Neuronal stem cell (in vitro differentiated cells): ENCODE data around the gene PHAF1.
A peak's percentile ranks its signal among the peaks of the same experiment; 100 is the strongest.

Source experiments
- DNase-seq: peaks from one replicate; pipeline ENCODE4 v3.0.0-alpha.2; 2013; ENCODE audit warnings: low spot score
- H2AFZ ChIP-seq: one replicate; pipeline ENCODE4 v1.6.1; 2013; ENCODE audit warnings: mild to moderate bottlenecking, low read length, inconsistent platforms
- H2AK5ac ChIP-seq: 2 replicates; pipeline ENCODE4 v1.6.1; 2013; ENCODE audit warnings: low read depth, mild to moderate bottlenecking, inconsistent platforms, low read length, moderate library complexity, mixed read lengths
- H2BK120ac ChIP-seq: 2 replicates; pipeline ENCODE4 v1.6.1; 2013; ENCODE audit warnings: low read depth, mild to moderate bottlenecking, inconsistent platforms, low read length, moderate library complexity, mixed read lengths
- H2BK12ac ChIP-seq: one replicate; pipeline ENCODE4 v1.6.1; 2013; ENCODE audit warnings: low read length, inconsistent platforms
- H2BK15ac ChIP-seq: 2 replicates; pipeline ENCODE4 v1.6.1; 2013; ENCODE audit warnings: mild to moderate bottlenecking, low read length, inconsistent platforms, mixed read lengths
- H2BK5ac ChIP-seq: one replicate; pipeline ENCODE4 v1.6.1; 2013; ENCODE audit warnings: inconsistent platforms, mild to moderate bottlenecking, low read length, moderate library complexity
- H3K14ac ChIP-seq: one replicate; pipeline ENCODE4 v1.6.1; 2013; ENCODE audit warnings: low read length, inconsistent platforms
- H3K18ac ChIP-seq: 2 replicates; pipeline ENCODE4 v1.6.1; 2013; ENCODE audit warnings: low read length, inconsistent platforms
- H3K23ac ChIP-seq: 2 replicates; pipeline ENCODE4 v1.6.1; 2013; ENCODE audit warnings: low read depth, mild to moderate bottlenecking, mixed read lengths, low read length, inconsistent platforms; ENCODE audit not compliant: poor library complexity
- H3K27ac ChIP-seq: replicated peaks from 3 replicates; pipeline ENCODE4 v1.5.1; 2013; ENCODE audit warnings: low read length, inconsistent platforms
- H3K27me3 ChIP-seq, 3 experiments: 2 replicates each; pipeline ENCODE4 v1.6.1; 2013; ENCODE audit warnings: low read length in 3 of 3, mild to moderate bottlenecking in 2 of 3, inconsistent platforms in 1 of 3, low read depth in 1 of 3, mixed read lengths in 1 of 3, moderate library complexity in 1 of 3; ENCODE audit not compliant: control insufficient read depth in 3 of 3, insufficient read depth in 3 of 3
- H3K36me3 ChIP-seq, 2 donors: replicated peaks in 1 of 2; 2 replicates each; pipeline ENCODE4 v1.6.1; 2013; ENCODE audit warnings: low read length in 2 of 2; ENCODE audit not compliant: control insufficient read depth in 2 of 2, insufficient read depth in 2 of 2
- H3K4ac ChIP-seq: 2 replicates; pipeline ENCODE4 v1.6.1; 2013; ENCODE audit warnings: inconsistent platforms, mild to moderate bottlenecking, low read length, moderate library complexity
- H3K4me1 ChIP-seq, 2 donors: 1 replicate in 1 of 2; 2 replicates in 1 of 2; pipeline ENCODE4 v1.6.1; 2013; ENCODE audit warnings: low read length in 2 of 2, low read depth in 1 of 2; ENCODE audit not compliant: control insufficient read depth in 2 of 2, insufficient read depth in 1 of 2
- H3K4me2 ChIP-seq: one replicate; pipeline ENCODE4 v1.6.1; 2013; ENCODE audit warnings: mild to moderate bottlenecking, low read length, inconsistent platforms; ENCODE audit not compliant: insufficient read depth, poor library complexity, severe bottlenecking
- H3K4me3 ChIP-seq, 2 donors: 2 replicates each; pipeline ENCODE4 v1.5.1; 2013; ENCODE audit warnings: low read length in 2 of 2, mild to moderate bottlenecking in 2 of 2, inconsistent platforms in 1 of 2, moderate library complexity in 1 of 2
- H3K79me1 ChIP-seq: one replicate; pipeline ENCODE4 v1.6.1; 2013; ENCODE audit warnings: low read depth, mild to moderate bottlenecking, inconsistent platforms, low read length, moderate library complexity
- H3K9ac ChIP-seq: one replicate; pipeline ENCODE4 v1.6.1; 2013; ENCODE audit warnings: mild to moderate bottlenecking, low read depth, low read length, inconsistent platforms; ENCODE audit not compliant: poor library complexity
- H3K9me3 ChIP-seq, 2 donors: replicated peaks in 1 of 2; 2 replicates each; pipeline versions ENCODE3 to v1.6.1; 2013; ENCODE audit warnings: low read length in 2 of 2, mild to moderate bottlenecking in 2 of 2, inconsistent platforms in 1 of 2, low read depth in 1 of 2, mixed read lengths in 1 of 2, moderate library complexity in 1 of 2; ENCODE audit not compliant: control insufficient read depth in 2 of 2, insufficient read depth in 1 of 2
- H4K8ac ChIP-seq: one replicate; pipeline ENCODE4 v1.6.1; 2013; ENCODE audit warnings: low read depth, mild to moderate bottlenecking, inconsistent platforms, low read length, moderate library complexity
- H4K91ac ChIP-seq: one replicate; pipeline ENCODE4 v1.6.1; 2013; ENCODE audit warnings: low read length, low read depth, mild to moderate bottlenecking, inconsistent platforms; ENCODE audit not compliant: poor library complexity
- WGBS, 2 donors: extraction: QIAGEN DNeasy Blood & Tissue Kit; methylation state at CpG; one replicate each; pipeline ENCODE4 v1.1.7; 2013; ENCODE audit warnings: missing lambda C conversion rate in 2 of 2, mixed read lengths in 1 of 2; ENCODE audit not compliant: insufficient read length in 2 of 2, insufficient replicate concordance in 1 of 2; ENCODE audit errors: extremely low coverage in 2 of 2; 5-methylcytosine and 5-hydroxymethylcytosine counted together

Gene PHAF1

DNA sequence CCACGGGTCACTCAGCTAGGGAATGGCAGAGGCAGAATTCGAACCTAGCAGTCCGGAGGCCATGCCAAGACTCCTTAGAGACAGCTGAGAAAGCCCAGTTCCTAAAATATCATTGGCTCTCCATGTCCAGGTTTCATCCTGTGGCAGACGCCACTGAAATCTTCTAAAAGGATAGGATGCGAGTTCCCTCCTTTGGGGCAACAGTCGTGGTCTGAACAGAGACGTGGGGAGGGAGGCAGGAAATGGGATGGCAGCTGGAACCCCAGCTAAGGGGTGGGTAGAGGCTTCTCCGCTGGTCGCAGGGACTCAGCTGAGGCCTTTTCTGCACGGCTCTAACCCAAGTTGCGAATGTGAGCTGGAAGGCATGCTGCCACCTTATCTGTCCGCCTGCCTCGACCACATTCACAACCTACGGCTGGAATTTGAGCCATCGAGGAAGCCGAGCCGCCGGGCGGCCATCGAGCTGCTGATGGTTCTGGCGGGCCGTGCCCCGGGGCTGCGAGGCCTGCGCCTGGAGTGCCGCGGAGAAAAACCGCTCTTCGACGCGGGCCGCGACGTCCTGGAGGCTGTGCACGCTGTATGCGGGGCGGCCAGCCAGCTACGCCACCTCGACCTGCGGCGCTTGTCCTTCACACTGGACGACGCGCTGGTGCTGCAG lies 52.9 kb downstream of the PHAF1 start:
- Histone ChIP-seq H3K18ac (peak overlapping the region; percentile 92), H3K4me2 (peak overlapping the region; percentile 94), H3K4ac (no peak overlapping the region), H2BK15ac (peak overlapping the region; percentile 20), H4K8ac (no peak overlapping the region), H4K91ac (no peak overlapping the region), H3K36me3 (no peaks in the 10 kb centered on the region), H2AK5ac (peak overlapping the region; percentile 44), H3K14ac (peak overlapping the region; percentile 75), H2BK5ac (no peak overlapping the region), H3K79me1 (peaks cover 6% of the 10 kb centered on the region), H2BK120ac (no peak overlapping the region), H3K4me1 (peaks cover 15 to 17% of the 10 kb centered on the region in 2 donors), H3K9ac (no peak overlapping the region), H2BK12ac (peak overlapping the region; percentile 81), H3K9me3 (peaks cover 0 to 11% of the 10 kb centered on the region in 2 donors), H3K27me3 (peaks cover 82 to 100% (median 99%) of the 10 kb centered on the region in 3 experiments), H3K4me3 (peak overlapping the region; percentile 47 to 78), H3K27ac (no peak overlapping the region), H2AFZ (peak overlapping the region; percentile 98), H3K23ac (peak overlapping the region; percentile 91)
- WGBS, 2 donors, result no CpG with 5 or more reads among the region's 44 CpGs
- DNase-seq, result no peak

DNA sequence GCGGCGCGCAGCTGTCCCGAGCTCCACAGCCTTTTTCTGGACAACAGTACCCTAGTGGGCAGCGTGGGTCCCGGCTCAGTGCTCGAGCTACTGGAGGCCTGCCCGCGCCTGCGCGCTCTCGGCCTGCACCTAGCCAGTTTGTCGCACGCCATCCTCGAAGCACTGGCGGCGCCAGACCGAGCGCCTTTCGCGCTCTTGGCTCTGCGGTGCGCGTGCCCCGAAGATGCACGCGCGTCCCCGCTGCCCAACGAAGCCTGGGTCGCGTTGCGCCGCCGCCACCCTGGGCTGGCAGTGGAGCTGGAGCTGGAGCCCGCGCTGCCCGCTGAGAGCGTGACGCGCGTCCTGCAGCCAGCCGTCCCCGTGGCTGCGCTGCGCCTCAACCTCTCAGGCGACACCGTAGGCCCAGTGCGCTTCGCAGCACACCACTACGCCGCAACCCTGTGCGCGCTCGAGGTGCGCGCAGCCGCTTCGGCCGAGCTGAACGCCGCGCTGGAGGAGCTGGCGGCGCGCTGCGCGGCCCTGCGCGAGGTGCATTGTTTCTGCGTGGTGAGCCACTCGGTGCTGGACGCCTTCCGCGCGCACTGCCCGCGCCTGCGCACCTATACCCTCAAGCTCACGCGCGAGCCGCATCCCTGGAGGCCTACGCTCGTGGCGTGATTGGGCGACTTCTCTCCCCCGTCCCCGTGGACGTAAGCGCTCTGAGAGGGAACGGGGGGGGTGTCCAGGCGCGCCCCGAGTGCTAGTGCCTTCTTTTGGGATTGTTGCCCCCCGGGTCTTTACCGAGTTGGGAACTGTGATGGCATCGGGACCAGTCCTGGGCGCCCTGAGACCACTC lies 53.6 kb downstream of the PHAF1 start:
- Histone ChIP-seq H3K14ac (peak overlapping the region; percentile 75), H3K18ac (peak overlapping the region; percentile 92), H3K27me3 (peaks cover 80 to 100% (median 99%) of the 10 kb centered on the region in 3 experiments), H3K4me1 (peaks cover 15 to 17% of the 10 kb centered on the region in 2 donors), H2AFZ (peak overlapping the region; percentile 98), H2BK5ac (peak overlapping the region; percentile 53), H4K91ac (no peak overlapping the region), H3K9ac (peak overlapping the region; percentile 86), H2BK15ac (peak overlapping the region; percentile 20), H3K9me3 (peaks cover 0 to 11% of the 10 kb centered on the region in 2 donors), H2BK120ac (no peak overlapping the region), H2AK5ac (peak overlapping the region; percentile 75), H2BK12ac (peak overlapping the region; percentile 90), H3K4ac (no peak overlapping the region), H3K23ac (peak overlapping the region; percentile 95), H3K27ac (no peak overlapping the region), H3K79me1 (peaks cover 6% of the 10 kb centered on the region), H3K4me3 (peak overlapping the region; percentile 47 to 78), H3K36me3 (no peaks in the 10 kb centered on the region), H4K8ac (peak overlapping the region; percentile 43), H3K4me2 (peak overlapping the region; percentile 94)
- DNase-seq, result no peak
- WGBS, 2 donors, result no CpG with 5 or more reads among the region's 99 CpGs

- peaks cover 4% of the 10 kb centered on the region for H3K79me1 ChIP-seq
- H2AFZ ChIP-seq, result peak overlapping the region; percentile 98
- peak overlapping the region; percentile 95 for H3K23ac ChIP-seq
- no CpG with 5 or more reads among the region's 34 CpGs for WGBS, 2 donors
- peaks cover 14 to 15% of the 10 kb centered on the region in 2 donors for H3K4me1 ChIP-seq
- H3K18ac ChIP-seq, result peak overlapping the region; percentile 92
- peak overlapping the region; percentile 38 for H3K14ac ChIP-seq
- H3K4ac ChIP-seq, result no peak overlapping the region
- H2BK120ac ChIP-seq, result no peak overlapping the region
- H2AK5ac ChIP-seq, result peak overlapping the region; percentile 75
- no peak for DNase-seq
- H2BK12ac ChIP-seq, result peak overlapping the region; percentile 73
- peak overlapping the region; percentile 94 for H3K4me2 ChIP-seq
- no peak overlapping the region for H2BK15ac ChIP-seq
- H3K27me3 ChIP-seq, result peaks cover 79 to 100% (median 99%) of the 10 kb centered on the region in 3 experiments
- H3K36me3 ChIP-seq, result no peaks in the 10 kb centered on the region
- peak overlapping the region; percentile 47 to 78 for H3K4me3 ChIP-seq
- H3K9ac ChIP-seq, result no peak overlapping the region
- no peak overlapping the region for H3K27ac ChIP-seq
- H4K91ac ChIP-seq, result no peak overlapping the region
- H2BK5ac ChIP-seq, result no peak overlapping the region
- no peak overlapping the region for H4K8ac ChIP-seq
- peaks cover 0 to 11% of the 10 kb centered on the region in 2 donors for H3K9me3 ChIP-seq
Measured at GRCh38 chr16:67163999-67164558, 54.3 kb downstream of the PHAF1 start.
